Activated naive CD8-positive, alpha-beta T cell treated with anti-CD3 and anti-CD28 coated beads for 36 hours (primary cell): Measurements from ENCODE around the gene TMOD1. TPM values are rescaled to one million over a fixed set of nuclear protein-coding genes. Genes with fewer than 3 reads are reported as not detected.

ENCODE experiments used
- DNase-seq: peaks from one replicate; pipeline ENCODE4 v3.0.0; 2021
- H3K27ac Mint-ChIP-seq: one replicate; pipeline ENCODE4 v1.8.0; 2022; ENCODE audit warnings: mild to moderate bottlenecking, moderate library complexity, mixed read lengths
- H3K27me3 Mint-ChIP-seq: one replicate; pipeline ENCODE4 v1.8.0; 2022; ENCODE audit warnings: mild to moderate bottlenecking, mixed read lengths
- H3K36me3 Mint-ChIP-seq: one replicate; pipeline ENCODE4 v1.8.0; 2021; ENCODE audit warnings: mild to moderate bottlenecking, mixed read lengths
- H3K4me1 Mint-ChIP-seq: one replicate; pipeline ENCODE4 v1.8.0; 2021; ENCODE audit warnings: mixed read lengths
- H3K4me3 Mint-ChIP-seq: one replicate; pipeline ENCODE4 v1.8.0; 2022; ENCODE audit warnings: mild to moderate bottlenecking, moderate library complexity, mixed read lengths
- H3K9me3 Mint-ChIP-seq: one replicate; pipeline ENCODE4 v1.8.0; 2022; ENCODE audit warnings: mixed read lengths
- total RNA-seq, 2 experiments: library from RNA; stranded (reverse); gene quantifications; one replicate each; pipeline ENCODE4 v1.2.3, GENCODE V29; 2021

The TMOD1 gene
- total RNA-seq, 2 experiments from 2014 or later: 1.2 to 1.5 TPM

- Mint-ChIP-seq H3K36me3 (no peaks in the 10 kb centered on the region), H3K27me3 (peaks cover 13% of the 10 kb centered on the region), H3K27ac (no peak overlapping the region), H3K4me3 (no peak overlapping the region), H3K4me1 (no peaks in the 10 kb centered on the region), H3K9me3 (no peaks in the 10 kb centered on the region)
- DNase-seq: no peak
Measured at GRCh38 chr9:97547098-97547829, 45.8 kb downstream of the TMOD1 start.

GRCh38 chr9:97548379-97548778, 46.9 kb downstream of the TMOD1 start:
- no peak for DNase-seq
- H3K27ac Mint-ChIP-seq: no peak overlapping the region
- H3K36me3 Mint-ChIP-seq: no peaks in the 10 kb centered on the region
- no peak overlapping the region for H3K4me3 Mint-ChIP-seq
- H3K9me3 Mint-ChIP-seq: no peaks in the 10 kb centered on the region
- H3K27me3 Mint-ChIP-seq: peaks cover 21% of the 10 kb centered on the region
- H3K4me1 Mint-ChIP-seq: no peaks in the 10 kb centered on the region

- Mint-ChIP-seq H3K27me3 (peaks cover 21% of the 10 kb centered on the region), H3K9me3 (no peaks in the 10 kb centered on the region), H3K27ac (no peak overlapping the region), H3K36me3 (no peaks in the 10 kb centered on the region), H3K4me3 (no peak overlapping the region), H3K4me1 (no peaks in the 10 kb centered on the region)
- no peak for DNase-seq
Measured at GRCh38 chr9:97548819-97549540, 47.5 kb downstream of the TMOD1 start.

- Mint-ChIP-seq H3K27ac (no peak overlapping the region), H3K4me1 (no peaks in the 10 kb centered on the region), H3K4me3 (no peak overlapping the region), H3K9me3 (no peaks in the 10 kb centered on the region), H3K36me3 (no peaks in the 10 kb centered on the region), H3K27me3 (peaks cover 21% of the 10 kb centered on the region)
- no peak for DNase-seq
Measured at GRCh38 chr9:97550386-97550785, 48.9 kb downstream of the TMOD1 start.

GRCh38 chr9:97551308-97551707, 49.8 kb downstream of the TMOD1 start:
- Mint-ChIP-seq H3K36me3 (no peaks in the 10 kb centered on the region), H3K4me1 (no peaks in the 10 kb centered on the region), H3K9me3 (no peaks in the 10 kb centered on the region), H3K27me3 (peaks cover 28% of the 10 kb centered on the region), H3K4me3 (no peak overlapping the region), H3K27ac (no peak overlapping the region)
- DNase-seq: no peak

GRCh38 chr9:97553141-97553540, 51.7 kb downstream of the TMOD1 start:
- H3K36me3 Mint-ChIP-seq: no peaks in the 10 kb centered on the region
- H3K27me3 Mint-ChIP-seq: peaks cover 35% of the 10 kb centered on the region
- H3K4me3 Mint-ChIP-seq: no peak overlapping the region

GRCh38 chr9:97553841-97554240, 52.4 kb downstream of the TMOD1 start:
- no peak overlapping the region for H3K27ac Mint-ChIP-seq
- peaks cover 7% of the 10 kb centered on the region for H3K4me1 Mint-ChIP-seq
- no peaks in the 10 kb centered on the region for H3K9me3 Mint-ChIP-seq
- peaks cover 33% of the 10 kb centered on the region for H3K27me3 Mint-ChIP-seq
- H3K4me3 Mint-ChIP-seq: no peak overlapping the region
- H3K36me3 Mint-ChIP-seq: no peaks in the 10 kb centered on the region
- DNase-seq: no peak

More at GRCh38 chr9:97553141-97553540, 51.7 kb downstream of the TMOD1 start:
- no peak overlapping the region for H3K27ac Mint-ChIP-seq
- no peaks in the 10 kb centered on the region for H3K9me3 Mint-ChIP-seq
- H3K4me1 Mint-ChIP-seq: peaks cover 2% of the 10 kb centered on the region
- DNase-seq: no peak

GRCh38 chr9:97554566-97555075, 53.2 kb downstream of the TMOD1 start:
- Mint-ChIP-seq H3K36me3 (no peaks in the 10 kb centered on the region), H3K9me3 (no peaks in the 10 kb centered on the region), H3K27me3 (peaks cover 32% of the 10 kb centered on the region), H3K27ac (no peak overlapping the region), H3K4me3 (no peak overlapping the region), H3K4me1 (peaks cover 11% of the 10 kb centered on the region)
- DNase-seq: no peak

GRCh38 chr9:97555164-97555563, 53.7 kb downstream of the TMOD1 start:
- H3K9me3 Mint-ChIP-seq: no peaks in the 10 kb centered on the region
- DNase-seq: no peak

GRCh38 chr9:97556036-97556720, 54.7 kb downstream of the TMOD1 start:
- no peak overlapping the region for H3K27ac Mint-ChIP-seq

More at GRCh38 chr9:97555164-97555563, 53.7 kb downstream of the TMOD1 start:
- H3K4me1 Mint-ChIP-seq: peaks cover 11% of the 10 kb centered on the region
- H3K27me3 Mint-ChIP-seq: peaks cover 26% of the 10 kb centered on the region
- H3K27ac Mint-ChIP-seq: no peak overlapping the region
- no peaks in the 10 kb centered on the region for H3K36me3 Mint-ChIP-seq
- no peak overlapping the region for H3K4me3 Mint-ChIP-seq

GRCh38 chr9:97556721-97557605, 55.5 kb downstream of the TMOD1 start:
- peaks cover 11% of the 10 kb centered on the region for H3K4me1 Mint-ChIP-seq
- no peak overlapping the region for H3K4me3 Mint-ChIP-seq
- H3K27ac Mint-ChIP-seq: no peak overlapping the region
- no peaks in the 10 kb centered on the region for H3K9me3 Mint-ChIP-seq
- no peaks in the 10 kb centered on the region for H3K36me3 Mint-ChIP-seq
- peaks cover 25% of the 10 kb centered on the region for H3K27me3 Mint-ChIP-seq
- no peak for DNase-seq

More at GRCh38 chr9:97556036-97556720, 54.7 kb downstream of the TMOD1 start:
- no peak for DNase-seq
- Mint-ChIP-seq H3K36me3 (no peaks in the 10 kb centered on the region), H3K4me3 (no peak overlapping the region), H3K27me3 (peaks cover 26% of the 10 kb centered on the region), H3K9me3 (no peaks in the 10 kb centered on the region), H3K4me1 (peaks cover 11% of the 10 kb centered on the region)

GRCh38 chr9:97557606-97558095, 56.2 kb downstream of the TMOD1 start:
- peaks cover 18% of the 10 kb centered on the region for H3K27me3 Mint-ChIP-seq
- H3K4me3 Mint-ChIP-seq: no peak overlapping the region
- H3K27ac Mint-ChIP-seq: no peak overlapping the region
- no peak for DNase-seq
- no peaks in the 10 kb centered on the region for H3K9me3 Mint-ChIP-seq
- H3K4me1 Mint-ChIP-seq: peaks cover 11% of the 10 kb centered on the region
- H3K36me3 Mint-ChIP-seq: no peaks in the 10 kb centered on the region

- DNase-seq: no peak
- peaks cover 11% of the 10 kb centered on the region for H3K4me1 Mint-ChIP-seq
- peak overlapping the region; percentile 9 for H3K4me3 Mint-ChIP-seq
- H3K27me3 Mint-ChIP-seq: peaks cover 14% of the 10 kb centered on the region
- H3K36me3 Mint-ChIP-seq: no peaks in the 10 kb centered on the region
- H3K9me3 Mint-ChIP-seq: no peaks in the 10 kb centered on the region
- peak overlapping the region; percentile 4 for H3K27ac Mint-ChIP-seq
Measured at GRCh38 chr9:97558701-97559101, 57.2 kb downstream of the TMOD1 start.

- Mint-ChIP-seq H3K27me3 (peaks cover 14% of the 10 kb centered on the region), H3K4me3 (peak overlapping the region; percentile 9), H3K4me1 (peaks cover 11% of the 10 kb centered on the region), H3K27ac (peak overlapping the region; percentile 4), H3K36me3 (no peaks in the 10 kb centered on the region), H3K9me3 (no peaks in the 10 kb centered on the region)
- DNase-seq: no peak
Measured at GRCh38 chr9:97559111-97559514, 57.6 kb downstream of the TMOD1 start.
